ENCODE data around the gene GPR3. TPM values are rescaled to one million over a fixed set of nuclear protein-coding genes. Genes with fewer than 3 reads are reported as not detected.

The GPR3 gene
- total and polyA plus RNA-seq, 2 of the 13 experiments (the other 11 are each of a cell fraction or from before 2014, with no cell fraction given), result 1.00 to 2.6 TPM

GRCh38 chr1:27444632-27445031, 52.2 kb downstream of the GPR3 start (continued):
- TF ChIP-seq POLR2AphosphoS2 (IDR thresholded peaks at IDR 0.05; ENCODE audit: low read depth, low read length) (no peak), HNRNPK (IDR thresholded peaks at IDR 0.05; ENCODE audit: low read depth, low read length, poor library complexity, severe bottlenecking) (no peak), ZNF589 (CRISPR knock-in tag; conservative IDR thresholded peaks at IDR 0.05) (no peak), ARID5B (CRISPR knock-in tag; IDR thresholded peaks at IDR 0.05) (no peak), ZFYVE20 (CRISPR knock-in tag; IDR thresholded peaks at IDR 0.05; ENCODE audit: borderline replicate concordance, low read depth) (no peak)
- TF ChIP-seq, protein P1, sequence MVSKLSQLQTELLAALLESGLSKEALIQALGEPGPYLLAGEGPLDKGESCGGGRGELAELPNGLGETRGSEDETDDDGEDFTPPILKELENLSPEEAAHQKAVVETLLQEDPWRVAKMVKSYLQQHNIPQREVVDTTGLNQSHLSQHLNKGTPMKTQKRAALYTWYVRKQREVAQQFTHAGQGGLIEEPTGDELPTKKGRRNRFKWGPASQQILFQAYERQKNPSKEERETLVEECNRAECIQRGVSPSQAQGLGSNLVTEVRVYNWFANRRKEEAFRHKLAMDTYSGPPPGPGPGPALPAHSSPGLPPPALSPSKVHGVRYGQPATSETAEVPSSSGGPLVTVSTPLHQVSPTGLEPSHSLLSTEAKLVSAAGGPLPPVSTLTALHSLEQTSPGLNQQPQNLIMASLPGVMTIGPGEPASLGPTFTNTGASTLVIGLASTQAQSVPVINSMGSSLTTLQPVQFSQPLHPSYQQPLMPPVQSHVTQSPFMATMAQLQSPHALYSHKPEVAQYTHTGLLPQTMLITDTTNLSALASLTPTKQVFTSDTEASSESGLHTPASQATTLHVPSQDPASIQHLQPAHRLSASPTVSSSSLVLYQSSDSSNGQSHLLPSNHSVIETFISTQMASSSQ (IDR thresholded peaks at IDR 0.05; ENCODE audit: low read depth), result no peak
- TF ChIP-seq, protein P1 (CRISPR knock-in tag; IDR thresholded peaks at IDR 0.05; ENCODE audit: borderline replicate concordance), result no peak

Other genes with a start within 250 kb of the GPR3 start
- gene SLC9A1, start 237.5 kb upstream of the GPR3 start, total RNA-seq (2016; rRNA removed; fragmentation: Illumina TruSeq; extraction: Trizol), result 2.7 and 2.9 TPM in 2 replicates
- gene SLC9A1, start 237.5 kb upstream of the GPR3 start, polyA plus RNA-seq (2011; rRNA removed), result 1.4 and 1.7 TPM in 2 replicates
- 5.5 and 7.7 TPM in 2 replicates for gene WDTC1, start 158.0 kb upstream of the GPR3 start, total RNA-seq (2016; rRNA removed; fragmentation: Illumina TruSeq; extraction: Trizol)
- 5.5 and 7.1 TPM in 2 replicates for gene WDTC1, start 158.0 kb upstream of the GPR3 start, polyA plus RNA-seq (2011; rRNA removed)
- gene TMEM222, start 70.5 kb upstream of the GPR3 start, total RNA-seq (2016; rRNA removed; fragmentation: Illumina TruSeq; extraction: Trizol), result 9.9 and 22.7 TPM in 2 replicates
- gene TMEM222, start 70.5 kb upstream of the GPR3 start, polyA plus RNA-seq (2011; rRNA removed), result 29.6 and 40.8 TPM in 2 replicates
- 9.1 and 17.8 TPM in 2 replicates for gene SYTL1, start 50.6 kb upstream of the GPR3 start, total RNA-seq (2016; rRNA removed; fragmentation: Illumina TruSeq; extraction: Trizol)
- gene SYTL1, start 50.6 kb upstream of the GPR3 start, polyA plus RNA-seq (2011; rRNA removed), result 11.1 and 15.8 TPM in 2 replicates
- 2.7 and 3.5 TPM in 2 replicates for gene MAP3K6, start 25.7 kb upstream of the GPR3 start, total RNA-seq (2016; rRNA removed; fragmentation: Illumina TruSeq; extraction: Trizol)
- gene MAP3K6, start 25.7 kb upstream of the GPR3 start, polyA plus RNA-seq (2011; rRNA removed), result 2.7 and 3.2 TPM in 2 replicates
- not detected in 2 replicates for gene FCN3, start 17.8 kb upstream of the GPR3 start, total RNA-seq (2016; rRNA removed; fragmentation: Illumina TruSeq; extraction: Trizol)
- gene FCN3, start 17.8 kb upstream of the GPR3 start, polyA plus RNA-seq (2011; rRNA removed), result not detected in 2 replicates
- not detected in 2 replicates for gene CD164L2, start 9.3 kb upstream of the GPR3 start, total RNA-seq (2016; rRNA removed; fragmentation: Illumina TruSeq; extraction: Trizol)
- gene CD164L2, start 9.3 kb upstream of the GPR3 start, polyA plus RNA-seq (2011; rRNA removed), result not detected in 2 replicates
- 10.4 and 16.9 TPM in 2 replicates for gene WASF2, start 97.5 kb downstream of the GPR3 start, total RNA-seq (2016; rRNA removed; fragmentation: Illumina TruSeq; extraction: Trizol)
- 26.4 and 27.7 TPM in 2 replicates for gene WASF2, start 97.5 kb downstream of the GPR3 start, polyA plus RNA-seq (2011; rRNA removed)
- 2.6 and 2.7 TPM in 2 replicates for gene AHDC1, start 211.5 kb downstream of the GPR3 start, total RNA-seq (2016; rRNA removed; fragmentation: Illumina TruSeq; extraction: Trizol)
- 1.0 and 1.2 TPM in 2 replicates for gene AHDC1, start 211.5 kb downstream of the GPR3 start, polyA plus RNA-seq (2011; rRNA removed)
- not detected in 2 replicates for gene FGR, start 242.6 kb downstream of the GPR3 start, total RNA-seq (2016; rRNA removed; fragmentation: Illumina TruSeq; extraction: Trizol)
- 0.04 TPM in 1 of 2 replicates, not detected in the other for gene FGR, start 242.6 kb downstream of the GPR3 start, polyA plus RNA-seq (2011; rRNA removed)